Brain microvascular endothelial cell (primary cell): ENCODE measurements around the gene SMIM7.
"Not testable (repeated sequence)": the region's sequence is repeated elsewhere in the genome, so short reads cannot be mapped to it uniquely, and the experiment has no call there.

Experiments used
- DNase-seq: peaks from one replicate; pipeline ENCODE4 v3.0.0-alpha.2; 2020
- H3K27ac ChIP-seq: fragments of 250-450 bp; sonication (Bioruptor Pico); 2 replicates; pipeline ENCODE4 v1.5.1; 2020; ENCODE audit warnings: mild to moderate bottlenecking, moderate library complexity
- H3K27me3 ChIP-seq: fragments of 250-450 bp; sonication (Bioruptor Pico); replicated peaks from 2 replicates; pipeline ENCODE4 v1.5.1; 2020; ENCODE audit warnings: mild to moderate bottlenecking
- H3K36me3 ChIP-seq: fragments of 250-450 bp; sonication (Bioruptor Pico); replicated peaks from 2 replicates; pipeline ENCODE4 v1.5.1; 2020; ENCODE audit warnings: mild to moderate bottlenecking
- H3K4me3 ChIP-seq: 2 replicates; pipeline ENCODE4 v1.5.1; 2011; ENCODE audit warnings: low read depth, mild to moderate bottlenecking, control low read depth, low read length, moderate library complexity
- in situ Hi-C: cut with HindIII; loops from 2 replicates; pipeline ENCODE4 v1.10.0; 2017; ENCODE audit warnings: low sequenced_read_pairs, low pct_ligation_motif_present
- TF ChIP-seq, protein P1 (sequence below): IDR thresholded peaks from 2 replicates; pipeline ENCODE4 v1.5.1; 2011; ENCODE audit warnings: low read depth, mild to moderate bottlenecking, moderate library complexity, low read length, control low read depth, inconsistent platforms; ENCODE audit errors: missing control alignments

The SMIM7 gene

DNA sequence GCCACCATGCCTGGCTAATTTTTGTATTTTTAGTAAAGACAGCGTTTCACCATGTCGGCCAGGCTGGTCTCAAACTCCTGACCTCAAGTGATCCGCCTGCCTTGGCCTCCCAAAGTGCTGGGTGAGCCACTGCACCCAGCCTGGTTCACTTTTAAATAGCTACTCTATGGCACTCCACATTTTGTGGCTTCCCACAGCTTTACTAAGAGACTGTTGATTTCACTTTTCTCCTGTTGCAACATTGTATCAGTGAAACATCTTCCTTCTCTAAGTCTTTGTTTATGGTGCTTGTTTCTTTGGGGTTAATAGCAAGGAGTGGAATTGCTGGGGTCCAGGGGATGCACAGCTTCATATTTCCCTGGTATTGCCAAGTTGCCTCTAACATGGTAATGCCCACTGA, 13.3 kb upstream of the SMIM7 start:
- no peaks in the 10 kb centered on the region for H3K27me3 ChIP-seq
- TF ChIP-seq, protein P1, sequence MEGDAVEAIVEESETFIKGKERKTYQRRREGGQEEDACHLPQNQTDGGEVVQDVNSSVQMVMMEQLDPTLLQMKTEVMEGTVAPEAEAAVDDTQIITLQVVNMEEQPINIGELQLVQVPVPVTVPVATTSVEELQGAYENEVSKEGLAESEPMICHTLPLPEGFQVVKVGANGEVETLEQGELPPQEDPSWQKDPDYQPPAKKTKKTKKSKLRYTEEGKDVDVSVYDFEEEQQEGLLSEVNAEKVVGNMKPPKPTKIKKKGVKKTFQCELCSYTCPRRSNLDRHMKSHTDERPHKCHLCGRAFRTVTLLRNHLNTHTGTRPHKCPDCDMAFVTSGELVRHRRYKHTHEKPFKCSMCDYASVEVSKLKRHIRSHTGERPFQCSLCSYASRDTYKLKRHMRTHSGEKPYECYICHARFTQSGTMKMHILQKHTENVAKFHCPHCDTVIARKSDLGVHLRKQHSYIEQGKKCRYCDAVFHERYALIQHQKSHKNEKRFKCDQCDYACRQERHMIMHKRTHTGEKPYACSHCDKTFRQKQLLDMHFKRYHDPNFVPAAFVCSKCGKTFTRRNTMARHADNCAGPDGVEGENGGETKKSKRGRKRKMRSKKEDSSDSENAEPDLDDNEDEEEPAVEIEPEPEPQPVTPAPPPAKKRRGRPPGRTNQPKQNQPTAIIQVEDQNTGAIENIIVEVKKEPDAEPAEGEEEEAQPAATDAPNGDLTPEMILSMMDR = no peak
- no peak overlapping the region for H3K4me3 ChIP-seq
- no peaks in the 10 kb centered on the region for H3K36me3 ChIP-seq
- no peak for DNase-seq
- in situ Hi-C loops = no loop called here
- H3K27ac ChIP-seq = no peak overlapping the region

- Histone ChIP-seq H3K27ac (no peak overlapping the region), H3K36me3 (no peaks in the 10 kb centered on the region), H3K27me3 (no peaks in the 10 kb centered on the region), H3K4me3 (no peak overlapping the region)
- DNase-seq = no peak
- TF ChIP-seq, protein P1 = no peak
- in situ Hi-C loops = no loop called here
These were observed 11.8 kb upstream of the SMIM7 start for GRCh38 chr19:16671652-16672274.

- Histone ChIP-seq H3K27ac (no peak overlapping the region), H3K36me3 (no peaks in the 10 kb centered on the region), H3K4me3 (no peak overlapping the region), H3K27me3 (no peaks in the 10 kb centered on the region)
- TF ChIP-seq, protein P1 = no peak
- no peak for DNase-seq
- in situ Hi-C loops = no loop called here
These were observed 10.3 kb upstream of the SMIM7 start for GRCh38 chr19:16670291-16670690.

DNA sequence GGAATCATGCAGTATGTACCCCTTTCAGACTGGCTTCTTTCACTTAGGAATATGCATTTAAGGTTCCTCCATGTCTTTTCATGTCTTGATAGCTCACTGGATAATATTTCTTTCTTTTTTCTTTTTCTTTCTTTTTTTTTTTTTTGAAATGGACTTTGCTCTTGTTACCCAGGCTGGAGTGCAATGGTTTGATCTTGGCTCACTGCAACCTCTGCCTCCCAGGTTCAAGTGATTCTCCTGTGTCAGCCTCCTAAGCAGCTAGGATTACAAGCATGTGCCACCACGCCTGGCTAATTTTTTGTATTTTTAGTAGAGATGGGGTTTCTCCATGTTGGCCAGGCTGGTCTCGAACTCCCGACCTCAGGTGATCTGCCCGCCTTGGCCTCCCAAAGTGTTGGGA, 8.8 kb upstream of the SMIM7 start:
- DNase-seq, H3K27me3 ChIP-seq, H3K36me3 ChIP-seq, H3K4me3 ChIP-seq, in situ Hi-C loops, H3K27ac ChIP-seq: not testable (repeated sequence)

GRCh38 chr19:16668176-16668575, 8.2 kb upstream of the SMIM7 start:
- TF ChIP-seq, protein P1 = no peak
- in situ Hi-C loops = no loop called here
- Histone ChIP-seq H3K36me3 (no peaks in the 10 kb centered on the region), H3K27ac (no peak overlapping the region), H3K27me3 (no peaks in the 10 kb centered on the region), H3K4me3 (no peak overlapping the region)
- DNase-seq = no peak

- Histone ChIP-seq H3K4me3 (peak overlapping the region; percentile 97), H3K36me3 (peaks cover 8% of the 10 kb centered on the region), H3K27me3 (no peaks in the 10 kb centered on the region), H3K27ac (no peak overlapping the region)
- in situ Hi-C loops = no loop called here
- no peak for DNase-seq
- TF ChIP-seq, protein P1 = no peak
These were observed 1.6 kb upstream of the SMIM7 start for GRCh38 chr19:16661480-16662034.
